GM19193 (cell line): Measurements from ENCODE around the gene CNKSR1.

Source experiments
- POLR2A ChIP-seq: IDR thresholded peaks from 4 replicates; pipeline ENCODE4 v1.6.1; 2011; ENCODE audit not compliant: insufficient read depth, insufficient read length; ENCODE audit errors: extremely low read depth

CNKSR1 gene

GRCh38 chr1:26168410-26169197, 8.7 kb upstream of the CNKSR1 start, which contains the start of gene C1orf232:
TSS of gene C1orf232 (minus strand) at chr1:26168963. CDS start at chr1:26168499, 464 bp downstream.
- TF ChIP-seq POLR2A = no peak

GRCh38 chr1:26169198-26169554, 8.1 kb upstream of the CNKSR1 start:
- TF ChIP-seq POLR2A = no peak

DNA sequence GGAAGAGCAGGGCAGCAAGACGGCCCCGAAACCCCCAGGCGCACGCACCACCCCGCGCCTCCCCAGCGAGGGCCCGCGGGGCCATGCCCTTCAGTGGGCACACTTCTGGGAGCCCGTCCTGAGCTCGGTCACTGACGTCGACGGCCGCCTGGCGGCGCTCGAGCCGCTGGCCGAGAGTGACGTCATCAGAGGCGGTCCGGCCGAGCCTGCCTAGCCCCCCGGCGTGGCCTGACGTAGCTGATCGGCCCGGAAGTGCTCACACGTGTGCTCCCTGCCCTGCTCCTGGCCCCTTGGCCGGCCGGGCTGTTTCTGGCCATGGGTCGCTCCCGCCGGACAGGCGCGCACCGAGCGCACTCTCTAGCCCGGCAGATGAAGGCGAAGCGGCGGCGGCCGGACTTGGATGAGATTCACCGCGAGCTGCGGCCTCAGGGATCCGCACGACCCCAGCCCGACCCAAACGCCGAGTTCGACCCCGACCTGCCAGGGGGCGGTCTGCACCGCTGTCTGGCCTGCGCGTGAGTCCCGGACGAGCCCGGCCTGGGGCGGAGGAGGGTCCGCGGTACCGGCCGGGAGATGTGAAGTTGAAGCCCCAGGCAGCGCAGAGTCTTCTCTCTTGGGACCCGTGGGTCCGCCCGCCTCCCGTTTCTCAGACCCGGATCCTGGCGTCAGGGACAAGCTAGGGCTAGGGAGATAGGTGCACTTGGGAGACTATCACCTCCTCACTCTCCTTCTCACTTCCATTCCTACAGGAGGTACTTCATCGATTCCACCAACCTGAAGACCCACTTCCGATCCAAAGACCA, 7.4 kb upstream of the CNKSR1 start, which contains the start of gene ZNF593:
TSS of gene ZNF593 (plus strand) at position 240 of the 803 bp plus-strand sequence. CDS start at position 316, 76 bp downstream.
- TF ChIP-seq POLR2A = peak; percentile 84

DNA sequence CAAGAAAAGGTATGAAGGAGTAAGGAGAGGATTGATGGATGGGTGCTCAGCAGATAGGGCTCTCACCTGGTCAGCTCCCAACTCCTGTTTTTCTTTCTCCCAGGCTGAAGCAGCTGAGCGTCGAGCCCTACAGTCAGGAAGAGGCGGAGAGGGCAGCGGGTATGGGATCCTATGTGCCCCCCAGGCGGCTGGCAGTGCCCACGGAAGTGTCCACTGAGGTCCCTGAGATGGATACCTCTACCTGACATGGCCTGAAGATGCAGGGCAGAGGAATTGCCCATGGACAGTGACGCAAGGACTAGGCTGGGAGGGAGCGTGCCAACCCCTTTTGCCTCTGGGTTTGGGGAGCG, 6.8 kb upstream of the CNKSR1 start:
- no peak for TF ChIP-seq POLR2A

- TF ChIP-seq POLR2A = no peak
These were observed 5.9 kb upstream of the CNKSR1 start, which contains the start of gene ZNF593OS for GRCh38 chr1:26171084-26172072. TSS of gene ZNF593OS (minus strand) at chr1:26171832. CDS start at chr1:26171661, 171 bp downstream.

GRCh38 chr1:26175346-26175745, 1.9 kb upstream of the CNKSR1 start:
- no peak for TF ChIP-seq POLR2A

DNA sequence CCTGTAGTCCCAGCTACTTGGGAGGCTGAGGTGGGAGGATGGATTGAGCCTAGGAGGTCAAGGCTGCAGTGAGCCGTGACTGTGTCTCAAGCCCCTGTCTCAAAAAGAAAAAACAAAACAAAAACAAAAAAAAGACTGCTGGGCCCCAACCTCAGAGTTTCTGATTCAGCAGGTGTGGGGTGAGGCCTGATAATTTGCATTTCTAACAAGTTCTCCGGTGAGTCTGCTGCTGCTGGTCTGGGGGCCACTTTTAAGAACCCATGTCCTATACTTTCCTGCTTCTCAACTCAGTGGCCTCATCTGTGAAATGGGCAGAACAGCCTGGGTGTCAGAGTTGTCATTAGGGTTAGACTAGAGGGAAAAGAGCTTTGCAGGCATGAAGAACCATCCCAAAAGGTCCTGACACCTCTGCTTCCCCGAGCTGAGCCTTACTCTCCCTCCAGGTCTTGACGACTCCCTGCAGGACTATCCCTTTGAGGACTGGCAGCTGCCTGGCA, 2.8 kb downstream of the CNKSR1 start:
- TF ChIP-seq POLR2A = no peak

DNA sequence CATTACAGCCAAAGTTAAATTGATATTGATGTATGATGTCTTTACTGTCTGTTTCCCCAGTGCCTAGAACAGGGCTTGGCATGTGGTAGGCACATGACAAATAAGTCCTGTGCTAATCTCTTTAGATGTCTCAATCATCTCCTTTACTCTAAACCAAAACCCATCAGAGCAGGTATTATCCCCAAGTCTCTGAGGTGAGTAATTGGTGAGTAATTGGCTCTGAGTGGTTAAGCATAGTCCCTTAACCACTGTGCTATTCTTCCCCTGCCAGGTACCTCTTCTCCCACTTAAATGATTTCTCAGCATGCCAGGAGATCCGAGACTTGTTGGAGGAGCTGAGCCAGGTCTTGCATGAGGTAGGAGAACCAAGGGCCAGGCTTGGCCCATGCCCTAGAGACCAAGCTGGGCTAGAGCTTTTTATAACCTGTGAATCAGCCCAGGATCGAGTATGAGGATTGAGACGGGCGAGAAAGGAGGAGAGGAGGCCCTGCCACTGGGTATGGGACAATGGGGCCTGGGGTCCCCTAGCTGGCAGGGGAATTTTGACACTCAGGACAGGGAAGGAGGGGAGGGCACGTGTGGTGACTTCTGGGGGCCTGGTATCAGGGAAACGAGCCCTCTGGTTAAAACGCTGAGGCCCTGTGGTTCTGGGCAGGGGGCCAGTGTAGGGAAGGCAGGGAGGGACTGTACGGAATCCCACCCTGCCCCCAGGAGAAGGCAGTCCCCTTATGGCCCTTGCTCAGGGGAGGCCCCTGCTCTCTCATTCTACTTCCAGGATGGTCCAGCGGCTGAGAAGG, 4.5 kb downstream of the CNKSR1 start:
- TF ChIP-seq POLR2A = no peak

GRCh38 chr1:26182383-26182696, 5.0 kb downstream of the CNKSR1 start:
- no peak for TF ChIP-seq POLR2A

GRCh38 chr1:26184086-26184485, 6.8 kb downstream of the CNKSR1 start:
- no peak for TF ChIP-seq POLR2A

GRCh38 chr1:26184883-26185282, 7.6 kb downstream of the CNKSR1 start:
- TF ChIP-seq POLR2A = no peak

DNA sequence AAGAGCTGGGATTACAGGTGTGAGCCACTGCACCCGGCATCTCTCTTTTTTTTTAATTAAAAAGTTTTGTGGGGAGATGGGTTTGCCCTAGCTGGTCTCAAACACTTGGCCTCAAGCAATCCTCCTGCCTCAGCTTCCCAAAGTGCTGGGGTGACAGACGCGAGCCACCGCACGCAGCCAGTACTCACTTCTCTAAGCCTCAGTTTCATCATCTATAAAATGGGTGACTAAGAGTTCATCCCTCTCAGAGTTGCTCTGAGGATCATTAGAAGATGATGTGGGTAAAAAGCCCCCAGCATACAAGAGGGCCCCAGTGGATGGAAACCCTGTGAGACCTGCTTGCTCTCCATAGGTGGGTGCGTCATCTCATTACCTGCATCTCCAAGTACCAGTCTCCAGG, 10.6 kb downstream of the CNKSR1 start:
- TF ChIP-seq POLR2A = no peak

DNA sequence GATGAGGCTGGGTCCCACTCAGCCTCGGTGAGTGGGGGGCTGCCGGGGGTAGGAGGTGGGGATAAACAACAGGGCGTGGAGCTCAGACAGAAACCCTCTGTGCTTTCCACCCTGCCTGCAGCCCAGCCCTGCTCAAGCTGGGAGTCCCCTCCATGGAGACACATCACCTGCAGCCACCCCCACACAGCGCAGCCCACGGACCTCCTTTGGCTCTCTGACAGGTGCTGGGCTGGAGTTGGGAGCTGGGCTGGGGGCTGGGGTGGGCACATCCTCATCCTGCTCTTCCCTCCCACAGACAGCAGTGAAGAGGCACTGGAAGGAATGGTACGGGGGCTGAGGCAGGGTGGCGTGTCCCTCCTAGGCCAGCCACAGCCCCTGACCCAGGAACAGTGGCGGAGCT, 11.2 kb downstream of the CNKSR1 start:
- no peak for TF ChIP-seq POLR2A

DNA sequence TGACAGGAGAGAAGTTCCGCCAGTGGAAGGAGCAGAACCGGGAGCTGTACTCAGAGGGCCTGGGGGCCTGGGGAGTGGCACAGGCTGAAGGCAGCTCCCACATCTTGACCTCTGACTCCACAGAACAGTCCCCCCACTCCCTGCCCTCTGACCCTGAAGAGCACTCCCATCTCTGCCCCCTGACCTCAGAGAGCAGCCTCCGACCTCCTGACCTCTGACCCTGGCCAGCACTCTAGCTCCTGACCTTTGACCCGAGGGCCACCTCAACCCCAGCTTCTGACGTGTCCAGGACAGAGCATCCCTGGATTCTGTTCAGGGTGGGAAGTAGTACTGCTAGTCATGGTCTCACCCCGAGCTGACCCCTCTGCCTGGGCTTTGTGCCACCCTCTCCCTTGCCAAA, 12.0 kb downstream of the CNKSR1 start:
- no peak for TF ChIP-seq POLR2A

DNA sequence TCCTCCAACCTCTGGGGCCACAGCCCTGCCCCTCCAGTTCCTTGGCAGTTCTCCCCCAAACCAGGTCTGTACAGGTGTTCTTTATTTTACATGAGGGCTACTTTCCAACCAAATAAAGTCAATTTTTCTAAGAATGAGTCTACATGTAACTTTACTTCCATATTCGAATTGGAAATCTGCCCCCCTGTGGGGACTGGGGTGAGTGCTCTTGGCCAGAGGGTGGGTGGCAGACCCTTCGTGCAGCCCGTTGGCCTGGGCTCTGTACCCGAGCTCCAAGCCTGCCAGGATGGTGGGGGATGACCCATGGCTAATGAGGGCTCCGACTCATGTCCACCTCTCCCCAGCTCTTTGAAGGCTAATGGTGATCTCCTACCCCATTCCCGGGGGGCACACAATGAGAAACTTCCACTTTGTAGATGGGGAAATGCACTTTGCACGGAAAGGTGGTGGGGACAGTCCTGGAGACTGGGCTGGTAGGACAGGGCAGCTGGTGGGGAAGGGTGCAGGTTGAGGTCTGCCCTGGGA, 12.5 kb downstream of the CNKSR1 start:
- TF ChIP-seq POLR2A = no peak
